CD14-positive monocyte (primary cell): ENCODE results near the gene FAM163B. TPM values are rescaled to one million over a fixed set of nuclear protein-coding genes. Genes with fewer than 3 reads are reported as not detected.

Experiments
- DNase-seq, 3 donors: peaks; one replicate each; pipeline ENCODE4 v3.0.0-alpha.2; 2011 to 2022
- H2AFZ ChIP-seq: 2 replicates; pipeline ENCODE4 v1.6.0; 2012; ENCODE audit warnings: mild to moderate bottlenecking, low read depth, low read length, inconsistent platforms; ENCODE audit not compliant: insufficient read depth, poor library complexity, severe bottlenecking
- H3K27ac ChIP-seq, 2 donors: 1 replicate in 1 of 2; 2 replicates in 1 of 2; pipeline ENCODE4 v1.5.1; 2012 to 2013; ENCODE audit warnings: low read length in 2 of 2, control low read depth in 1 of 2, inconsistent platforms in 1 of 2, low read depth in 1 of 2, mild to moderate bottlenecking in 1 of 2
- H3K27me3 ChIP-seq, 2 donors: one replicate each; pipeline versions ENCODE4 v1.6.0 to v1.6.1; 2011 to 2013; ENCODE audit warnings: low read length in 2 of 2; ENCODE audit not compliant: control insufficient read depth in 2 of 2, insufficient read depth in 2 of 2
- H3K36me3 ChIP-seq, 2 donors: replicated peaks in 1 of 2; 1 replicate in 1 of 2; 2 replicates in 1 of 2; pipeline versions ENCODE4 v1.5.1 to v1.6.1; 2012 to 2013; ENCODE audit warnings: low read length in 2 of 2, control low read depth in 1 of 2, inconsistent platforms in 1 of 2, mild to moderate bottlenecking in 1 of 2; ENCODE audit not compliant: insufficient read depth in 2 of 2, control insufficient read depth in 1 of 2
- H3K4me1 ChIP-seq, 2 donors: 1 replicate in 1 of 2; 2 replicates in 1 of 2; pipeline versions ENCODE4 v1.5.1 to v1.6.1; 2012 to 2013; ENCODE audit warnings: low read length in 2 of 2, control low read depth in 1 of 2, inconsistent platforms in 1 of 2, mild to moderate bottlenecking in 1 of 2, moderate library complexity in 1 of 2; ENCODE audit not compliant: insufficient read depth in 2 of 2, control insufficient read depth in 1 of 2
- H3K4me2 ChIP-seq: replicated peaks from 2 replicates; pipeline ENCODE3; 2012; ENCODE audit warnings: low read length, moderate library complexity, mild to moderate bottlenecking; ENCODE audit not compliant: poor library complexity, severe bottlenecking; ENCODE audit errors: extremely low read depth
- H3K4me3 ChIP-seq, 3 experiments: fragments of 200-600 bp in 1 of 3; sonication (generic) in 1 of 3; replicated peaks in 1 of 3; 1 replicate in 2 of 3; 2 replicates in 1 of 3; pipeline ENCODE4 v1.5.1; 2011 to 2013; ENCODE audit warnings: low read length in 3 of 3, mild to moderate bottlenecking in 3 of 3, control low read depth in 2 of 3, low read depth in 2 of 3, inconsistent platforms in 1 of 3, moderate library complexity in 1 of 3
- H3K79me2 ChIP-seq: 2 replicates; pipeline ENCODE4 v1.6.0; 2012; ENCODE audit warnings: mild to moderate bottlenecking, control low read depth, inconsistent platforms, low read length, moderate library complexity; ENCODE audit not compliant: insufficient read depth
- H3K9ac ChIP-seq: 2 replicates; pipeline ENCODE4 v1.6.0; 2017; ENCODE audit warnings: low read length, mild to moderate bottlenecking; ENCODE audit not compliant: insufficient read depth, poor library complexity, severe bottlenecking
- H3K9me3 ChIP-seq, 2 donors: replicated peaks in 1 of 2; 1 replicate in 1 of 2; 2 replicates in 1 of 2; pipeline versions ENCODE4 v1.5.1 to v1.6.1; 2012 to 2013; ENCODE audit warnings: low read length in 2 of 2, control low read depth in 1 of 2; ENCODE audit not compliant: control insufficient read depth in 1 of 2, insufficient read depth in 1 of 2
- H4K20me1 ChIP-seq: 2 replicates; pipeline ENCODE4 v1.6.0; 2012; ENCODE audit warnings: mild to moderate bottlenecking, low read length, control low read depth, moderate library complexity; ENCODE audit not compliant: insufficient read depth
- H3K27ac Mint-ChIP-seq, 7 donors: one replicate each; pipeline ENCODE4 v1.8.0; 2020; ENCODE audit warnings: mild to moderate bottlenecking in 7 of 7, mixed read lengths in 7 of 7, moderate library complexity in 6 of 7, inconsistent platforms in 2 of 7
- H3K27me3 Mint-ChIP-seq, 3 donors: one replicate each; pipeline ENCODE4 v1.8.0; 2021 to 2022; ENCODE audit warnings: low read depth in 3 of 3, mild to moderate bottlenecking in 3 of 3, mixed read lengths in 3 of 3, moderate library complexity in 3 of 3, inconsistent platforms in 1 of 3
- H3K36me3 Mint-ChIP-seq, 2 donors: one replicate each; pipeline ENCODE4 v1.8.0; 2020; ENCODE audit warnings: mixed read lengths in 2 of 2, inconsistent platforms in 1 of 2, mild to moderate bottlenecking in 1 of 2
- H3K4me1 Mint-ChIP-seq: one replicate; pipeline ENCODE4 v1.8.0; 2020; ENCODE audit warnings: mild to moderate bottlenecking, mixed read lengths
- H3K4me3 Mint-ChIP-seq, 2 donors: one replicate each; pipeline ENCODE4 v1.8.0; 2020; ENCODE audit warnings: mild to moderate bottlenecking in 2 of 2, mixed read lengths in 2 of 2, moderate library complexity in 1 of 2
- H3K9me3 Mint-ChIP-seq, 7 donors: one replicate each; pipeline ENCODE4 v1.8.0; 2020 to 2022; ENCODE audit warnings: mixed read lengths in 7 of 7, mild to moderate bottlenecking in 6 of 7, moderate library complexity in 6 of 7, inconsistent platforms in 2 of 7
- WGBS: methylation state at CpG from one replicate; pipeline ENCODE4 v1.1.5; 2013; ENCODE audit warnings: missing lambda C conversion rate; ENCODE audit not compliant: insufficient coverage; 5-methylcytosine and 5-hydroxymethylcytosine counted together
- intact Hi-C, 2 donors: fragments of 100-400 bp; cut with micrococcal nuclease; formaldehyde crosslinking; loops; one replicate each; pipeline versions ENCODE4 v1.15.0 to v1.15.1; 2023
- polyA plus RNA-seq, 3 donors: library from polyadenylated mRNA; depleted of rRNA in 1 of 3; unstranded in 2 of 3; stranded (reverse) in 1 of 3; fragments of 300-500 nt in 2 of 3; fragments of >200 nt in 1 of 3; fragmentation: Illumina TruSeq in 2 of 3; gene quantifications; 1 replicate in 2 of 3; 2 replicates in 1 of 3; pipeline ENCODE4 v1.2.3, GENCODE V29; 2012 to 2021
- TF ChIP-seq, protein P1 (sequence below): fragments of 200-600 bp; IDR thresholded peaks from one replicate; pipeline ENCODE4 v1.8.0; 2022; ENCODE audit warnings: antibody characterized with exemption, mild to moderate bottlenecking

Gene FAM163B
- polyA plus RNA-seq, 3 donors, result not detected

DNA sequence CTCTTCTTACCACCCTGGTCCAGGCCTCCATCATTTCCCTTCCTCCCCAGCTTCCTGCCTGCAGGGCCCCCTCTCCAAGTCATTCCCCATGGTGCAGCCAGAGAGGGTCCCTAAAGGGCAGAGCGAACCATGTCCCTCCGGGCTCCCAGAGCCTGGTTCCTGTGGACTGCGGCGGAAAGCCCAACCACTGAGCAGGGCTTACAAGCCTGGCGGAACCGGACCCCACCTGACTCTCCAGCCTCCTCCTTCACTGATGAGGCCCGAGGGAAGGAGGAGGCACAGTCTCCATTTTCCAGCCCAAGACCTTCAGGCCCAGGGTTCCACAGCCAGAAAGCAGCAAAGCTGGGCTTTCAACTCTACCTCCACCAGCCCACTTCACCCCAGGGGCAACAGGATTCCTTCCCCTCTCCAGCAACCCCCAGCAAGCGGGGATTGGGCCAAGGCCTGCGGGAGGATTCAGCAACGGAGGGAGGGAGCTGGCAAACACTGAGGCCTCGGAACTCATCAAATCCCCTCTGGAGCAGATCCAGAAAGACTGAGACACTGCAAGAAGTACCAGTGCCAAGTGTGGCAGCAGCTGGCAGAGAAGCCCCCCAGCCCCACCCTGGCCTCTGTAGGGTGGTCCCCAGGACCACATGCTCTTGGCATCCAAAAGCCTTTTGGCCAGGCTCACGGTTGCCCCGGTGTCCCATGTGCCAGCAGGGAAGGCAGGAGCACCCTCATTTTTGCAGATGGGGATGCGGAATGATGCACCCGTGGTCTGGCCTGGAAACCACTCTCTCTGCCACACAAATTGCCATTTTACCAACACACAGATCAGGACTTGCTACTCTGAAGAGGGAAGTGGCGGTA is 3.1 kb downstream of the FAM163B start:
- no peak overlapping the region for H3K9ac ChIP-seq
- H3K27me3 ChIP-seq, result peaks cover 0 to 19% of the 10 kb centered on the region in 2 donors
- H4K20me1 ChIP-seq, result no peaks in the 10 kb centered on the region
- H3K9me3 ChIP-seq, result no peaks in the 10 kb centered on the region
- DNase-seq, result no peak
- no peaks in the 10 kb centered on the region for H3K4me1 ChIP-seq
- Mint-ChIP-seq H3K36me3 (no peaks in the 10 kb centered on the region), H3K27me3 (peaks cover 15 to 39% (median 29%) of the 10 kb centered on the region in 3 donors), H3K27ac (no peak overlapping the region), H3K4me3 (no peak overlapping the region), H3K4me1 (no peaks in the 10 kb centered on the region), H3K9me3 (peaks cover 0 to 6% (median 0%) of the 10 kb centered on the region in 7 donors)
- no peaks in the 10 kb centered on the region for H3K36me3 ChIP-seq
- intact Hi-C loops, result no loop called here
- H3K27ac ChIP-seq, result no peak overlapping the region
- no peak overlapping the region for H2AFZ ChIP-seq
- no peaks in the 10 kb centered on the region for H3K79me2 ChIP-seq
- WGBS, result 79% methylated on average over 12 of the region's 16 CpGs
- H3K4me2 ChIP-seq, result no peak overlapping the region
- TF ChIP-seq, protein P1, sequence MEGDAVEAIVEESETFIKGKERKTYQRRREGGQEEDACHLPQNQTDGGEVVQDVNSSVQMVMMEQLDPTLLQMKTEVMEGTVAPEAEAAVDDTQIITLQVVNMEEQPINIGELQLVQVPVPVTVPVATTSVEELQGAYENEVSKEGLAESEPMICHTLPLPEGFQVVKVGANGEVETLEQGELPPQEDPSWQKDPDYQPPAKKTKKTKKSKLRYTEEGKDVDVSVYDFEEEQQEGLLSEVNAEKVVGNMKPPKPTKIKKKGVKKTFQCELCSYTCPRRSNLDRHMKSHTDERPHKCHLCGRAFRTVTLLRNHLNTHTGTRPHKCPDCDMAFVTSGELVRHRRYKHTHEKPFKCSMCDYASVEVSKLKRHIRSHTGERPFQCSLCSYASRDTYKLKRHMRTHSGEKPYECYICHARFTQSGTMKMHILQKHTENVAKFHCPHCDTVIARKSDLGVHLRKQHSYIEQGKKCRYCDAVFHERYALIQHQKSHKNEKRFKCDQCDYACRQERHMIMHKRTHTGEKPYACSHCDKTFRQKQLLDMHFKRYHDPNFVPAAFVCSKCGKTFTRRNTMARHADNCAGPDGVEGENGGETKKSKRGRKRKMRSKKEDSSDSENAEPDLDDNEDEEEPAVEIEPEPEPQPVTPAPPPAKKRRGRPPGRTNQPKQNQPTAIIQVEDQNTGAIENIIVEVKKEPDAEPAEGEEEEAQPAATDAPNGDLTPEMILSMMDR, result no peak
- no peak overlapping the region for H3K4me3 ChIP-seq

DNA sequence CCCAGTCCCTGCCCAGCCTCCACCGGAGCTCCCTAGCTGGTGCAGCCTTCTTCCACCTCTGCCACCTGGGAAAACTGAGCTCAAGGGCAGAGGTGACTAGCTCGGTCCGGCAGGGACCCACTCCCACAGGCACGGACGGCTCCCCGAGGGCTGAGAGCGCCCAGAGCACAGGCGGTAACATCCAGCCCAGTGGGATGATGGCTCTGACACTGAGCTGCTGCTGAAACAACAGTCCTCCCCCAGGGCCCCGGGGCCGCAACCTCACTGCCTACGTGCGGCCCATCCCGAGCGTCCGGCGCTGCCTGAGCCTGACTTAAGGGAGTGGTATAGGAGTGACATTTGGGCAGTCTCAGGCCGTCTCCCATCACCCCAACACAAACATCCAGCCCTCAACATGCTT is 3.7 kb downstream of the FAM163B start:
- Mint-ChIP-seq H3K36me3 (no peaks in the 10 kb centered on the region), H3K27ac (no peak overlapping the region), H3K4me3 (no peak overlapping the region), H3K27me3 (peaks cover 14 to 36% (median 29%) of the 10 kb centered on the region in 3 donors), H3K9me3 (peaks cover 0 to 6% (median 0%) of the 10 kb centered on the region in 7 donors), H3K4me1 (no peaks in the 10 kb centered on the region)
- Histone ChIP-seq H3K4me2 (no peak overlapping the region), H4K20me1 (no peaks in the 10 kb centered on the region), H3K27me3 (peaks cover 0 to 16% of the 10 kb centered on the region in 2 donors), H3K9ac (no peak overlapping the region), H3K79me2 (no peaks in the 10 kb centered on the region), H3K4me3 (no peak overlapping the region), H3K27ac (no peak overlapping the region), H3K9me3 (no peaks in the 10 kb centered on the region), H3K4me1 (no peaks in the 10 kb centered on the region), H3K36me3 (no peaks in the 10 kb centered on the region), H2AFZ (no peak overlapping the region)
- DNase-seq, result no peak
- intact Hi-C loops, result no loop called here
- TF ChIP-seq, protein P1, result no peak
- WGBS, result 86% methylated on average over 8 of the region's 17 CpGs
